UCSD-AML1 (cell line): ENCODE data around the gene SLC6A3.

Experiments
- DNase-seq: peaks from one replicate; lab custom pipeline; 2025; ENCODE audit not compliant: unreplicated experiment; lab: John Stamatoyannopoulos, UW

The SLC6A3 gene

DNA sequence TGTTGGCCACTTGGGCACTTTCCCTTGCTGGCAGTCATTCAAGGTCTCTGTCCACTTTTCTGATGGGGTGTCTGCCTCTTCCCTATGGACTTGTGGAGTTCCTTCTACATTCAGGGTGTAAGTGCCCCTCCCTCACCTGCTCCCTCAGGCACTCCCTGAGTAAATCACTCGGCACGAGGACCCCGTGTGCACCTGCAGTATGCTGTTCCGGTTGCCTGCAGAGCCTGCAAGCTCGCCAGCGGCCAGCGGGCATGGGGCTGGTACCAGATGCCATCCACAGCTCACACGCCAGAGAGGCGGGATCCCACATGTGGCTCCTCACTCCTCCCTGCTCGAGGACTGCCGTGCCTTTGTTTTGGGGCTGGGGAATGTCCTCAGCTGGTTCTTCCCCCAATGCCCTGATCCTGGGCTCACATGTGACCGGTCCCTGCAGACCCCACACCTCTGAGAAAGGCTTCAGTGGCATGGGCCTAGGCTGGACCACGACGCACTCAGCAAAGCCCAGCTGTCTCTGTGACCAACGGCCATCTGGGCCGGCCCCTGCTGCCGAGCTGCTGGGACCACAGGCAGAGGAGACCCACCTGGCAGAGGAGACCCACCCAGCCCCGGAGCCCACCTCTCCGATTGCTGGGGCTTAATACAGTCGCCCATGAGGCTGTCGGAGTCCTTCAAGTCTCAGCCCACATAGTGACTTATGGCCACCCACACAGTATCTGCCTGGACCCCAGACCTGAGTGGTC is 54.2 kb downstream of the SLC6A3 start:
- DNase-seq = no peak

DNA sequence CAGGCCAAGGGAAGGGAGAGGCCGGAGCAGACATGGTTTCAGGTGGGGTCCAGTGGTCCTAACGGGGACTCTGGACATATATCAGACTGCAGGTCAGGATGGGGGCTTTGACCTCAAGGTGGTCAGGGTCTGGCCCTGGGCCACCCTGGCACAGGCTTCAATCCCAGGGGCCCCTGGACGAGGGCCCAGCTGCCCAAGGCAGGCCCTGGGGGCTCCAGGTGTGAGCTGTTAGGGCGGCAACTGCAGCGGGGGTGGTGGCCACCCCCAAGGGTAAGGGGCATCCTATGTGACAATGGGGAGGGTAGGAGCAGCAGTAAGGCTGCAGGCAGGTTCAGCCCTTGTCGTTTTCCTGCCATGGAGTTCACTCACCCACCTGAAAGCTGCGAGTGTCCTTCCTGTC is 54.9 kb downstream of the SLC6A3 start:
- DNase-seq = no peak

DNA sequence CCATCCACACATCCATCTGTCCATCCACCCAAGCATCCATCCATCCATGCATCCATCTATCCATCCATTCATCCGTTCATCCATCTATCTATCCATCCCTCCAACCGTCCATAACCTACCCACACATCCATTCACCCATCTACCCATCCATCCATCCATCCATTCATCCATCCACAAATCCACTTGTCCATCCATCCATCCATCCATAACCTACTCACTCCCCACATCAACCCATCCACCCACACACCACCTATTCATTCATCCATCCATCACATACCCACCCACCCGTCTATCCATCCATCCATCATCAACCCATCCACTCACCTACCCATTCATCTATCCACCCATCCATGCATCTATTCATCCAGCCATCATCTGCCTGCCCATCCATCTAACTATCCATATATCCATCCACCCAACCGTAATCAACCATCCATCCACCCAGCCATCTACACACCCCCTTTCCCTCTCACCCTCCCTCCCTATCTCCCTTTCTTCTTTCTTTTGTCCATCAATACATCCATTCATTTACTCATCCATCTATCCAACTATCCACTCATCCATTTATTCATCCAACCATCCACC is 56.8 kb downstream of the SLC6A3 start:
- DNase-seq = no peak

DNA sequence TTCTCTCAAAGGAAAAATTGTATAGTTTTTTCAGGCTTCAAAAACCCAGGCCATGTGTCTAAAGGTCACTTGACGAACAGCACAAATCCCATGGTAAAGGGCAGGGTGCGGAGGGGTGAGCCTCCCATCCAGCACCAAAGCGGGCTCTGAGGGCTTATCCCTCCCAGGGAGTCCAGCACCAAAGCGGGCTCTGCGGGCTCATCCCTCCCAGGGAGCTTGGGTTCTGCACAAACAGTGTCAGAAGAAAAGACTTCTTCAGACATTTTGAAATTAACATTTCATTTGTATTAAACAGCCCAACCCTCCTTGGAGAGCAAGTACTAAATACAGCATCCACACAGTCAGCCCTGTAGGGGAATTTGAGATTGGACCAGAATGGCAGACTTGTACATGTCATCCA is 57.4 kb downstream of the SLC6A3 start:
- DNase-seq = no peak

DNA sequence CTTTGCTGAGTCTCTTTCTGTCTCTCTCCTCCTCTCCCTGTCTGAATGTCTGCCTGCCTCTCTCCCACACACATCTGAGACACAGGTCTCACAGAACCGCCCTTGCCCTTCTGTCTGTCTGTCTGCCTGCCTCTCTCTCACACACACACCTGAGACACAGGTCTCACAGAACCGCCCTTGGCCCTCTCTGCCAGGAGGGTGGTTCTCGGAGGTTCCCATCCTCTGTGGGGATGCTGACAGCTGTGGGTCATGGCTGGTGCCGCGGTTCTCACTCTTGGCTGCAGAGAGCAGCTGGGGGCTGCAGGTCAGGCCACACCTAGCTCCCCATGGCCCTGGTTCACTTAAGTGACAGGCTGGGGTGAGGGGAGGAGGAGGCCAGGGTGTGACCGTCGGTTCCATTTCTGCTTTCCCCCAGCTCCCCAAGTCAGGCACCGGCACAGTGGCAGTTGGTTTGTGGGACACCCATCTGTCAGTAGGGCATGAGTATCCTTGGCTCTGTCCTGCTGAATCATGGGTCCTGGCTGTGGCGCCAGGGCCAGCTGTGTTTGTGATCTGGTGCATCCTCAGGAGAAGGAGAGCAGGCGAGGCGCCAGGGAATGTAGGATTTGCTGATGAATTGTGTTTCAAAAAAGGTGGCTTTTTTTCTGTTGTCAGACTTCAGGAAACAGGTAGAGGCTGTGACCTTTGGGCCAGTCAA is 58.0 kb downstream of the SLC6A3 start:
- DNase-seq = no peak

DNA sequence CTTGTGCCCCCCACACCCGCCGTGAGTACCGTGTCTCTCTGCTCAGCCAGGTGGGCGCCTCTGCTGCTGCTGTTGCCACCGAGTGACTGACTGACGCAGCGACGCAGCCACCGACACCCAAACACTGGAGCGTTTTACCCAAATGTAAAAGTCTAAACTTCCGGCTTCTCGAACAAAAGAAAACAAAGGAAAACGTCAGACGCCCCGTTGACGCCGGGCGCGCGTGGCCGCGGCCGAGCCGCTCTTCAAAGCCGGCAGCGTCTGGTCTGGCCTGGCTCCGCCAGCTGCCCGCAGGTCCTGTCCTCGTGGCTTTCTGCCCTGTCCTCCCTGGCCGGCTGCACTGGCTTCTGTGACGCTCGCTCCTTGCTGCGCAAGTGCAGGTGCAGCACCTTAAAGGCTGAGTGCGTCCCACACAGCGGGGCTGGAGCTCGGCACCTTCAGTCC is 58.9 kb downstream of the SLC6A3 start:
- peak; percentile 24 for DNase-seq

DNA sequence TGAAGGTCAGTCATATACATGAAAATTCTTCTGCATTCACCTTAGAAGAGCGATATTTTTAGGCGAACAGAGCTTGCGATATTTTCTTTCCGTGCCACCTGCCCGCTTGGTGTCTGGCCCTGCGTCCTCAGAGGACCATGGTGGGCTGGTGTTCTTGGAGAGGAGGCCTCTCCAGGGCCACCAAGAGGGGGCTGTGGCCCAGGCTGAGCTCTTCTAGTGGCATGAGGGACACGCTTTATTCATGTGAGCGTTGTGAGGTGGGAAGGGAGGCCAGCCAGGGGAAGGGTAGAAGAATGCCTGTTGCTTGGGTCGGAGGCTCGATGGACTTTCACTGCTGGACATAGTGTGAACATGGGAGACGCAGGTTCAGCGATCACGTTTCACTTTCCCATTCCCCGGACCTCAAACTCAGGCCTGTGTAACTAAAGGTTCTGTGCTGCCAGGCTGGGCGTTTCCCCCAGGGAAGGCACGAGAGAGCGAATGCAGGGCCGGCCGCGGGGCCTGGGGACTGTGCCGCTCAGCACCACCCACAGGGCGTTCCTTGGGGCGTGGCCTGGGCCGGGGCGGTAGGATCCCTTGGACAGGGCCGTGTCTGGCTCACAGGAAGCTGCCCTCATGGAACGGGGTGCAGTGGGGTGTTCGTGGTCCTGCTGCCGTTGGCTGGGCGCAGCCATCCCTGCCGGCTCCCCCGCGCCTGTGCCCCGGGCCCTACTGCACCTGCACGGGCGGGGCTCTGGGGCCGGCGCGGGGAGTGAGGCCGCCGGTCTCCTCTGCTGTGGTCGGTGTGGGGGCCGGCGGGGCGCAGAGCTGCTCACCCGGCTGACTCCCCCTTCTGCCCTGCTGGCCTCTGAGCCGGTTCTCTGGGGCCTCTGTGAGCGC is 59.6 kb downstream of the SLC6A3 start:
- peak; percentile 70 for DNase-seq

DNA sequence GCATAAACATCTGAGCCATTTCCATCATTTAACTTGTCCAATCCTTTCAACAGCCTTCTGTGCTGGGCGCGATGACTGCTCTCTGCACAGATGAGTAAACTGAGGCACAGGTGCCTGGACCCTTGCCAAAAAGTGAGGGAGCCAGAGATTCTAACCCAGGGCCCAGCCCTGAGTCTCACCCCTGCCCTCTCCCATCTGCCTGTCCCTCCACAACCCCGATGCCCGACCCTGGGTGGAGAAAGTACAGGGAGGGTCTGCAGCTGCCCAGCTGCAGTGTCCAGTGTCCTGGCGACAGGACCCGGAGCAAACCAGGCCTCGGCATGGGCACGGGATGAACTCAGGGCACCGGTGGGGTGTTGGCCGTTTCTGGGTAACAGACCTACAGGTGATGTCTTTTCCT is 60.7 kb downstream of the SLC6A3 start:
- DNase-seq = no peak

DNA sequence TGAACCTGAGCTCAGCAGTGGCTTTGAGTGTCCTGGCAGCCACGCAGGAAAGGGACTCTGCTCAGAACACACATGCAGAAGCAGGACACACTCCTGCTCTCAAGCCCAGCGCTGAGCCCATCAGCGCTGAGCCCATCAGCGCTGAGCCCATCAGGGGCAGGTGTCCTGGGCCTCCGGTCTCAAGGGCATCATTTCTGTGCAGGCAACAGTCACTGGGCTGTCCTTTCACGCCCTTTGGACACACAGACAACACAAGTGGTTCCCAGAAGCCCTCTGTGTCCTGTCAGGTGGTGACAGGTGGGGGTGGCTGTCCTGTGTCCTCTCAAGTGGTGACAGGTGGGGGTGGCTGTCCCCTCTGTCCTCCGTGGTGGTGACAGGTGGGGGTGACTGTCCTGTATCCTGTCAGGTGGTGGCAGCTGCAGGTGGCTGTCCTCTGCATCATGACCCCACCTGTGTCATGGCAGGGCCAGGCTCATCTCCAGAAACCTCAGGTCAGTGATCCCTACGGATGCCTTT is 61.3 kb downstream of the SLC6A3 start:
- no peak for DNase-seq

DNA sequence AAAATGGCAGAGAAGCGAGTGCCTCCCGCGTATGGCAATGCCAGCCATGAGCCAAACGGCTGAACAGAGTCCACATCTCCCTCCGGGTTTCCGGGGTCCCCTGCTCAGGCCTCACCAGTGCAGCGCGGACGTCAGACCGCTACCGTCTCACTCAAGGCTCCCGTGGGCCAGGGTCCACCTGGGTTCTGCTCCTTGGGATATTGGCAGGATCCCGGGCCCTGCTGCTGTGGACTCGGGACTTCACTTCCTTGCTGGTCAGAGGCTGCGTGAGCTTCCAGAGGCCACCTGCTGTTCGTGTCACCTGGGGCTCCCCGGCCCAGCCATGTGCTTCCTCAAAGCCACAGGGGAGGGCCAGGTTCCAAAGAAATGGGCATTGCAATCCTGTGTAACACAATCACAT is 61.9 kb downstream of the SLC6A3 start:
- no peak for DNase-seq

DNA sequence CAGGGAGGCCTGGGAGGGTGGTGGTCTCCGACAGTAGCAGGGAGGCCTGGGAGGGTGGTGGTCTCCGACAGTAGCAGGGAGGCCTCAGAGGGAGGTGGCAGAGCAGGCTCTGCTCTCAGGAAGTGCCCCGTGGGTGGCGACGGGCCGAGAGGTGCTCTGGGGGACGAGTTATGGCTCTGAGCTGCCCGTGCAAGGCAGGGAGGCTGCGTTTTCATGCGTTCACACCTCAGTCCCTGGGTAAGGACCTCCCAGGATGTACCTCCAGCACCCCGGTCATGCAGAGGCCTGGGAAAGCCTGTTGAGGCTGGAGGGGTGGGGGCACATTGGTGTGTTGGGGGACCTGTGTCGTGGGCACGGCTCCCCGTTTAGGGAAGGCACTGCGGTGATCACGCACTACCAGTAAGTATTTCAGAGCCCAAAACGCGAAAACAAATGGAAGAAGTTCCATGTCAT is 63.0 kb downstream of the SLC6A3 start:
- no peak for DNase-seq

DNA sequence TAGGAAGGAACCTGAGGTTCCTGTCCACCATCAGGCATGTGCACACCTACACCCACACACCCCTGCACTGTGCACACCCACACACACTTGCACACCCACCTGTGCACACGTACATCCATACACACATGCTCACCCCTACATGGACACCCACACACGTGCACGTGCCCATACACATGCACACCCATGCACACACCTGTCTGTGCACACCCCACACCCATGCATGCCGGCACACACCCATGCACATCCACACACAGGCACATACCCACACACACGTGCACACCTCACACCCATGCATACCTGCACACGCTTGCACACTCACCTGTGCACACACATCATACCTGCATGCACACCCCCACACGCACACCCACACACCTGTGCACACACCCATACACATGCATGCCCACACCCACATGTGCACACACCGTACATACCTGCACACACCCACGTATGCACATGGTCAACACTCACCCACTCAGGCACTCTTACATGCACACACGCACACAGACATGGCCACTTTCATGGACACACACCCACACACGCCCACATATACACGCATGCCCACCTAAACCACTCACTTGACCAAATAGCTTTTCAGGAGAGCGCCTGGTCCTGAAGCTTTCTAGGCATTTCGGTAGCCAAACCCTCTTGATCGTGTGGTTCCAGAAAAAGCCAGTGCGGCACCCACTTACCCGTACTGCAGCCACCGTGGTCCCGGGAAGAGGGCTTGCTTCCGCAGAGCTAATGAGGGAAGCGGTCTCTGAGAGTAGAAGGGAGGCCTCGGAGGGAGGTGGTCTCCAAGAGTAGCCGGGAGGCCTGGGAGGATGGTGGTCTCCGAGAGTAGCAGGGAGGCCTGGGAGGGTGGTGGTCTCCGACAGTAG is 63.6 kb downstream of the SLC6A3 start:
- DNase-seq = no peak

DNA sequence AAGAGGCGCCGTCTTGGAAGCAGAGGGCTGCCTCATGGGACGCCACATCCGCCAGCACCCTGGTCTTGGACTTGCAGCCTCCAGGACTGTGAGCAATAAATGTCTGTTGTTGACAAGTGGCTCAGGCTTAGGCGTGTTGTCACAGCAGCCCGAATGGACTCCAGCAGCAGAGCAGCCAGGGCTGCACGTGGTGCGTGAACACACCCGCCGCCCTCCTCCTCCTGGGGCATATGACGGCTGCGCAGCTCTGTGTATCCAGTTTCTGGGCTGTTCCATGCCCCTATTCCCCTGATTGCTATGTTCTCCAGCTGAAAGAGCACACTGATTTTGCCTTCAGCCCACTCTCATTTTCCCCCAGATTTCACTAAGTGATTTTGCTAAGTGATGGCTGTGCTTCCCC is 64.3 kb downstream of the SLC6A3 start:
- DNase-seq = no peak

DNA sequence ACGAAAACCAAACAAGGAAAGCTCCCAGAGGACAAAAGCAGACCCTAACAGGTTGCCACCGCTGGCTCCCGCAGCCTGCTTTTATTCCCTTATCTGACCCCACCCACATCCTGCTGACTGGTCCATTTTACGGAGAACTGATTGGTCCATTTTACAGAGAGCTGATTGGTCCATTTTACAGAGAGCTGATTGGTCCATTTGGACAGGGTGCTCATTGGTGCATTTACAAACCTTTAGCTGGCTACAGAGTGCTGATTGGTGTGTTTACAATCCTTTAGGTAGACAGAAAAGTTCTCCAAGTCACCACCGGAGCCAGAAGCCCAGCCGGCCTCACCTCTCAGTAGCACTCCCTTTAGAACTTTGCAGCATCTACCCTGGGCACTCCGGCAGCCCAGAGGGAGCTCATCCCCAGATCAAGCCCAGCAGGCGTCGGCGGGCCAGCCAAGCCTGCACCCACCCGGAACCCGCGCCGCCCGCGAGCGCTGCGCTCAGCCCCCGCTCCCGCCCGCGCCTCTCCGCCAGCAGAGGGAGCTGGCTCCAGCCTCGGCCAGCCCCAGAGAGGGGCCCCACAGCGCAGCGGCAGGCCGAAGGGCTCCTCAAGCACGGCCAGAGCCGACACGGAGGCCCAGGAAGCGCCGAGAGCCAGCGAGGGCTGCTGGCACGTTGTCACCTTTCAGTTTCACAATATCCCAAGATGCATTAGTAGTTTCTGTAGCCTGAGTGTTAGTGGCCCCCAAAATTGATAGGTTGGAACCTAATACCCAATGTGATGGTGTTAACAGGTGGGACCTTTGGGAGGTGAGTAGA is 65.0 kb downstream of the SLC6A3 start:
- DNase-seq = peak; percentile 36

DNA sequence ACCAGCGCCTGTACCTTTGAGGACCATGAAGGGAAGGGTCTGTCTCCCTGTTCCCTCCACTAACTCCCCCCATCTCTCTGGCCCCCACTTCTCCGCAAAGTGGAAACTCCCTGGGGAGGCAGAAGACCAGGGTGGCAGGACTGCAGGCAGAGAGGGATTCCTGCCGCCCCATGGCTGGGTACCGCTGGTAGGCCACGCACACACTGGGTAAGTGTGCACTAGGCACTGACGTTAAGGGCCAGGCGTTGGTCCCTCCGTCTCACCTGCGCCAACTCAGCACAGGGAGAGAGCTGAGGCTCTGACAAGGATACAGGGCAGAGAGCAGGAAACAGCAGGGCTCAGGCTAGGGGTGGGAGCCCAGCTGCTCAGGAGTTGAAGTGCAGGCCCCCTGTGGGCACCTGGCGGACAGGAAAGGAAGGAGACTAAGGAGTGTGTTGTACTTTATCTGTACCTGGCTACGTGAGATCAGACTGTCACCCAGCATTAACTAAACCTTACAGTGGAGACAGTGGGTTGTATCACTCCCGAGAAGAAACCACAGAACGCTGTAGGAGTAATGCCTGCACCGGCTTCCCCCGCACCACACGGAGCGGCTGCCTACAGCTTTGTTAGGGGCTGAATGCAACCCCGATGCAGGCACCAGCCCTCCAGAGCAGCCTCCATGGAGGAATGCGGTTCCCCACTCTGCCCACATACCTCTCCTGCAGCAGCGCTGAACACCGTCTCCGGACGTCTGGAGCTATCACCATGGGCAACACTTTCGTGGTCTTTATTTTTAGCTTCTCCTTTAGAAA is 66.2 kb downstream of the SLC6A3 start:
- no peak for DNase-seq

DNA sequence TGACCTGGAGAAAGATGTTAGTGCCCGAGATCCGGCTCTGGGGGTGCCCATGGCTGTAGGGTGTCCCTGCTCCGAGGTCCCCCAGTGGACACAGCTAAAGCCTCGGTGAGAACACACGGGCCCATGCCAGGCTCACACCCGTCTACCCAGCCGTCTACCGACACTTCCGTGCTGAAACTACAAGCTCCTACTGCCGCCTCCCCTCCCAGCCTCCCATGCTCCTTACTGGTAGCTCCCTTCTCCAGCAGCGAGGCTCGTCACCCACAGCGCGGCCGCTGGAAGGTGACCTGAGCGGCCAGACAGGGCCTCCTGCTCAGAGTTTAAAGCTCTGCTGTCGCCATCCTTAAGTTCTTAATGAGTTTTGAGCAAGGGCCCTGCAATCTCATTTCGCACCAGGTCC is 67.1 kb downstream of the SLC6A3 start:
- no peak for DNase-seq

DNA sequence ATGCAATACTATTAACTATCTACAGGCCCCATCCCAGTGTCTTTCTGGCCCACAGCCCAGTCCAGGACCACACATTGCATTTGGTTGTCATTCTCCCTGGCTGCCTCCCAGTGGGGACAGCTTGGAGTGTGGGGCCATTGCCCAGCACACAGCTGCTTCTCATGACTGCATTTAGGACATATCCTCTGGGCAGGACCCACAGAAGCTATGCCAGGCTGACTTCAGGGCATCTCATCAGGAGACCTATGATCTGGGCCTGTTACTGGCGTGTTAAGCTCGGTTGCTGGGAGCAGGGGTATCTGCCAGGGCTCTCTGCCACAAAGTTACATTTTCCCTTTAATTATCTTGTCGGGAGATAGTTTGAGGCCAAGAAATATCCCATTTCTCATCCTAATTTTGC is 68.3 kb downstream of the SLC6A3 start:
- no peak for DNase-seq
